K562 (cell line): ENCODE results near the gene OSGIN1. TPM values are rescaled to one million over a fixed set of nuclear protein-coding genes. Genes with fewer than 3 reads are reported as not detected.

ENCODE experiments used
- ATF1 ChIP-seq, 2 experiments: fragments of 450-650 bp in 1 of 2; IDR thresholded peaks; 2 replicates each; pipeline ENCODE4 v1.6.1; 2016; ENCODE audit warnings: missing compliant biosample characterization in 1 of 2, missing genetic modification characterization in 1 of 2
- CBX3 ChIP-seq, 2 experiments: IDR thresholded peaks; 1 replicate in 1 of 2; 2 replicates in 1 of 2; pipeline ENCODE4 v1.6.1; 2012; ENCODE audit warnings: inconsistent platforms in 2 of 2, low read length in 2 of 2, borderline replicate concordance in 1 of 2, control low read depth in 1 of 2
- EP300 ChIP-seq: IDR thresholded peaks from 2 replicates; pipeline ENCODE4 v1.6.1; 2012; ENCODE audit warnings: low read length, improper control_type of control experiment
- ETV5 ChIP-seq: sonication (generic); formaldehyde crosslinking; IDR thresholded peaks from 2 replicates; pipeline ENCODE4 v1.4.0; 2020; ENCODE audit warnings: low read depth, mild to moderate bottlenecking, missing genetic modification reagents
- HDAC8 ChIP-seq: fragments of 450-650 bp; IDR thresholded peaks from 2 replicates; pipeline ENCODE4 v1.6.1; 2016; ENCODE audit warnings: mild to moderate bottlenecking, missing genetic modification characterization, moderate library complexity, missing compliant biosample characterization
- HNRNPL ChIP-seq: fragments of 200-400 bp; formaldehyde crosslinking; IDR thresholded peaks from 2 replicates; pipeline ENCODE4 v1.6.1; 2017; ENCODE audit warnings: low read depth, mild to moderate bottlenecking, low read length
- KDM1A ChIP-seq, 2 experiments: fragments of 450-650 bp; IDR thresholded peaks; 2 replicates each; pipeline ENCODE4 v1.6.1; 2016; ENCODE audit warnings: mild to moderate bottlenecking in 2 of 2
- LCOR ChIP-seq: sonication (generic); formaldehyde crosslinking; IDR thresholded peaks from 2 replicates; pipeline ENCODE4 v1.8.0; 2022; ENCODE audit warnings: mild to moderate bottlenecking, missing genetic modification reagents
- NFRKB ChIP-seq: fragments of 450-650 bp; IDR thresholded peaks from 2 replicates; pipeline ENCODE4 v1.6.1; 2016; ENCODE audit warnings: low read depth
- RB1 ChIP-seq: fragments of 450-650 bp; IDR thresholded peaks from 2 replicates; pipeline ENCODE4 v1.6.1; 2017; ENCODE audit warnings: low read depth, mild to moderate bottlenecking
- RUNX1 ChIP-seq: sonication (generic); IDR thresholded peaks from 2 replicates; pipeline ENCODE4 v1.6.1; 2016; ENCODE audit warnings: antibody characterized with exemption, low read depth
- SIX5 ChIP-seq, 2 experiments: IDR thresholded peaks; 2 replicates each; pipeline ENCODE4 v1.6.1; 2011; ENCODE audit warnings: low read length in 2 of 2, borderline replicate concordance in 1 of 2, low read depth in 1 of 2, mild to moderate bottlenecking in 1 of 2, moderate library complexity in 1 of 2; ENCODE audit not compliant: insufficient read depth in 1 of 2
- SMARCA4 ChIP-seq: fragments of 450-650 bp; IDR thresholded peaks from 2 replicates; pipeline ENCODE4 v1.6.1; 2016
- SMC3 ChIP-seq: conservative IDR thresholded peaks from 2 replicates; pipeline ENCODE4 v1.6.1; 2011; ENCODE audit warnings: low read depth, low read length, improper control_type of control experiment; ENCODE audit not compliant: insufficient read depth
- SRF ChIP-seq, 2 experiments: fragments of 250-450, 450-650 bp in 1 of 2; sonication (Bioruptor Pico) in 1 of 2; sonication (generic) in 1 of 2; formaldehyde crosslinking; IDR thresholded peaks; 2 replicates each; pipeline versions ENCODE4 v1.5.0 to v1.5.1; 2020 to 2022; ENCODE audit warnings: mild to moderate bottlenecking in 1 of 2, missing genetic modification reagents in 1 of 2
- TCF3 ChIP-seq: sonication (generic); formaldehyde crosslinking; IDR thresholded peaks from 2 replicates; pipeline ENCODE4 v1.4.0; 2020; ENCODE audit warnings: mild to moderate bottlenecking, missing genetic modification reagents
- ZNF12 ChIP-seq: sonication (generic); formaldehyde crosslinking; IDR thresholded peaks from 2 replicates; pipeline ENCODE4 v1.4.0; 2020; ENCODE audit warnings: mild to moderate bottlenecking, missing genetic modification reagents
- ZNF143 ChIP-seq: sonication (generic); formaldehyde crosslinking; IDR thresholded peaks from 2 replicates; pipeline ENCODE4 v1.9.0; 2022; ENCODE audit warnings: mild to moderate bottlenecking, missing genetic modification reagents
- ZNF277 ChIP-seq: fragments of 250-450 bp; sonication (Bioruptor Pico); IDR thresholded peaks from 2 replicates; pipeline ENCODE4 v1.8.0; 2022; ENCODE audit warnings: inconsistent platforms, mild to moderate bottlenecking, moderate library complexity, borderline replicate concordance
- ZNF3 ChIP-seq: fragments of 250-450 bp; sonication (Bioruptor Pico); IDR thresholded peaks from 2 replicates; pipeline ENCODE4 v1.5.0; 2021; ENCODE audit warnings: mild to moderate bottlenecking, moderate library complexity
- polyA plus RNA-seq, 8 experiments: library from polyadenylated mRNA; depleted of rRNA in 4 of 8; stranded (reverse) in 5 of 8; unstranded in 3 of 8; fragments of >200 nt; fragmentation: Nextera tagmentation in 2 of 8; fragmentation: Illumina TruSeq in 1 of 8; extraction: Ambion mirVana in 2 of 8; extraction: Trizol in 1 of 8; gene quantifications; 2 replicates each; pipeline versions ENCODE4 v1.2.1 to v1.2.3, GENCODE V29; 2011 to 2014; ENCODE audit warnings: inconsistent platforms in 1 of 8, missing spikeins in 1 of 8
- total RNA-seq, 7 experiments: library from RNA; depleted of rRNA in 6 of 7; stranded (reverse); fragments of >200 nt in 6 of 7; fragmentation: Illumina TruSeq in 2 of 7; extraction: Trizol in 2 of 7; gene quantifications; 2 replicates each; pipeline versions ENCODE4 v1.2.1 to v1.2.3, GENCODE V29; 2011 to 2021; ENCODE audit warnings: low replicate concordance in 1 of 7
- TF ChIP-seq, protein P1 (sequence below): fragments of 450-650 bp; formaldehyde crosslinking; IDR thresholded peaks from 2 replicates; pipeline ENCODE4 v1.4.0; 2020; ENCODE audit warnings: mild to moderate bottlenecking, moderate library complexity
- TF ChIP-seq, protein P2 (sequence below): fragments of 200-800 bp; sonication (Bioruptor generic); IDR thresholded peaks from 2 replicates; pipeline ENCODE4 v1.6.1; 2017; ENCODE audit warnings: missing genetic modification characterization, missing compliant biosample characterization
- TF ChIP-seq, protein P3 (sequence below), 3 experiments: fragments of 200-800 bp in 1 of 3; sonication (Bioruptor generic) in 1 of 3; sonication (generic) in 1 of 3; formaldehyde crosslinking in 1 of 3; IDR thresholded peaks; 2 replicates each; pipeline versions ENCODE4 v1.6.1 to v1.8.0; 2016 to 2022; ENCODE audit warnings: mild to moderate bottlenecking in 2 of 3, missing compliant biosample characterization in 2 of 3, missing genetic modification characterization in 2 of 3, missing genetic modification reagents in 1 of 3

The OSGIN1 gene
- total and polyA plus RNA-seq, 9 of the 15 experiments (the other 6 are each of a cell fraction or from before 2014, with no cell fraction given), result 0.03 to 3.6 (median 1.6) TPM

GRCh38 chr16:84014570-84015327 lies 61.7 kb downstream of the OSGIN1 start (continued):
- TF ChIP-seq, protein P1, sequence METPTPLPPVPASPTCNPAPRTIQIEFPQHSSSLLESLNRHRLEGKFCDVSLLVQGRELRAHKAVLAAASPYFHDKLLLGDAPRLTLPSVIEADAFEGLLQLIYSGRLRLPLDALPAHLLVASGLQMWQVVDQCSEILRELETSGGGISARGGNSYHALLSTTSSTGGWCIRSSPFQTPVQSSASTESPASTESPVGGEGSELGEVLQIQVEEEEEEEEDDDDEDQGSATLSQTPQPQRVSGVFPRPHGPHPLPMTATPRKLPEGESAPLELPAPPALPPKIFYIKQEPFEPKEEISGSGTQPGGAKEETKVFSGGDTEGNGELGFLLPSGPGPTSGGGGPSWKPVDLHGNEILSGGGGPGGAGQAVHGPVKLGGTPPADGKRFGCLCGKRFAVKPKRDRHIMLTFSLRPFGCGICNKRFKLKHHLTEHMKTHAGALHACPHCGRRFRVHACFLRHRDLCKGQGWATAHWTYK, result no peak
- TF ChIP-seq, protein P2, sequence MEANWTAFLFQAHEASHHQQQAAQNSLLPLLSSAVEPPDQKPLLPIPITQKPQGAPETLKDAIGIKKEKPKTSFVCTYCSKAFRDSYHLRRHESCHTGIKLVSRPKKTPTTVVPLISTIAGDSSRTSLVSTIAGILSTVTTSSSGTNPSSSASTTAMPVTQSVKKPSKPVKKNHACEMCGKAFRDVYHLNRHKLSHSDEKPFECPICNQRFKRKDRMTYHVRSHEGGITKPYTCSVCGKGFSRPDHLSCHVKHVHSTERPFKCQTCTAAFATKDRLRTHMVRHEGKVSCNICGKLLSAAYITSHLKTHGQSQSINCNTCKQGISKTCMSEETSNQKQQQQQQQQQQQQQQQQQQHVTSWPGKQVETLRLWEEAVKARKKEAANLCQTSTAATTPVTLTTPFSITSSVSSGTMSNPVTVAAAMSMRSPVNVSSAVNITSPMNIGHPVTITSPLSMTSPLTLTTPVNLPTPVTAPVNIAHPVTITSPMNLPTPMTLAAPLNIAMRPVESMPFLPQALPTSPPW (CRISPR knock-in tag), result no peak
- TF ChIP-seq SRF (CRISPR knock-in tag; IDR thresholded peaks at IDR 0.05), result 0 out of 4 replicates have a peak, but pooled peaks of 1 of the 2 experiments have one; percentile 5
- TF ChIP-seq, protein P3, sequence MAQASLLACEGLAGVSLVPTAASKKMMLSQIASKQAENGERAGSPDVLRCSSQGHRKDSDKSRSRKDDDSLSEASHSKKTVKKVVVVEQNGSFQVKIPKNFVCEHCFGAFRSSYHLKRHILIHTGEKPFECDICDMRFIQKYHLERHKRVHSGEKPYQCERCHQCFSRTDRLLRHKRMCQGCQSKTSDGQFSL (CRISPR knock-in tag; IDR thresholded peaks at IDR 0.05), result peak; percentile 48; the same call in 1 of the 2 replicates
- TF ChIP-seq, protein P3 (tag; IDR thresholded peaks at IDR 0.05), result no peak
- TF ChIP-seq ZNF12, result no peak
- no peak for TF ChIP-seq ZNF143 (CRISPR knock-in tag)
- no peak for TF ChIP-seq CBX3 (IDR thresholded peaks at IDR 0.05; ENCODE audit: borderline replicate concordance in 1 of 2, low read length in 2 of 2)
- TF ChIP-seq HDAC8 (tag), result no peak
- no peak for TF ChIP-seq ZNF3 (CRISPR knock-in tag)
- no peak for TF ChIP-seq ETV5 (CRISPR knock-in tag)
- TF ChIP-seq RB1, result no peak
- TF ChIP-seq HNRNPL, result no peak
- TF ChIP-seq ATF1 (CRISPR knock-in tag; IDR thresholded peaks at IDR 0.05), result no peak
- no peak for TF ChIP-seq ATF1 (tag; IDR thresholded peaks at IDR 0.05)
- TF ChIP-seq EP300, result 0 out of 2 replicates have a peak, but pooled peaks have one; percentile 4
- TF ChIP-seq LCOR, result no peak
- no peak for TF ChIP-seq KDM1A (IDR thresholded peaks at IDR 0.05)
- no peak for TF ChIP-seq SIX5 (IDR thresholded peaks at IDR 0.05; ENCODE audit: borderline replicate concordance in 1 of 2, insufficient read depth in 1 of 2, low read depth in 1 of 2, low read length in 2 of 2)
- TF ChIP-seq SMC3, result 0 out of 2 replicates have a peak, but pooled peaks have one; percentile 6
- no peak for TF ChIP-seq ZNF277
- TF ChIP-seq TCF3 (CRISPR knock-in tag), result 0 out of 2 replicates have a peak, but pooled peaks have one; percentile 2
- peak; percentile 60 for TF ChIP-seq SMARCA4
- TF ChIP-seq RUNX1, result no peak
- no peak for TF ChIP-seq NFRKB
